RWPE1 (cell line): ENCODE results near the gene ZFYVE9.
"Not testable (repeated sequence)": the region's sequence is repeated elsewhere in the genome, so short reads cannot be mapped to it uniquely, and the experiment has no call there.

Experiments used
- CTCF ChIA-PET: fragments of 350-600 bp; sonication (Branson Sonifier 250); formaldehyde crosslinking; extraction: SDS; loops from one replicate; lab custom pipeline; 2021; lab: Yijun Ruan, JAX
- POLR2A ChIA-PET: fragments of 400-600 bp; formaldehyde crosslinking; extraction: SDS; loops from one replicate; lab custom pipeline; 2020; ENCODE audit warnings: antibody characterized with exemption; ENCODE audit not compliant: low non-redundant PET; lab: Yijun Ruan, JAX
- DNase-seq: peaks from one replicate; pipeline ENCODE4 v3.0.0; 2012; ENCODE audit warnings: low spot score
- H3K27ac ChIP-seq: fragments of 450-650 bp; 2 replicates; pipeline ENCODE4 v1.5.1; 2017
- CTCF ChIP-seq: fragments of 450-650 bp; conservative IDR thresholded peaks from 2 replicates; pipeline ENCODE4 v1.5.1; 2017; ENCODE audit warnings: low read depth, mild to moderate bottlenecking

ZFYVE9 gene

GRCh38 chr1:52158218-52158617, 16.3 kb downstream of the ZFYVE9 start:
- no peak for TF ChIP-seq CTCF
- H3K27ac ChIP-seq = no peak overlapping the region
- no peak for DNase-seq
- ChIA-PET CTCF (no interaction called here), POLR2A (interaction anchor here (0.6 kb wide), 1 partner anchor 25 kb away, joined by 3 read pairs; no protein-coding TSS in a partner anchor)

- ChIA-PET POLR2A (no interaction called here), CTCF (interaction anchor here (0.6 to 0.7 kb wide), 3 partner anchors 15 to 246 kb away, joined by 3 to 4 read pairs (median 4); partner anchors contain the start of genes ORC1 and PRPF38A)
- no peak for TF ChIP-seq CTCF
- H3K27ac ChIP-seq = peak overlapping the region; percentile 27; the same call in 1 of the 2 replicates
- DNase-seq = peak; percentile 61
Observed at GRCh38 chr1:52159033-52159789, 17.3 kb downstream of the ZFYVE9 start.

- DNase-seq = no peak
- H3K27ac ChIP-seq = no peak overlapping the region
- ChIA-PET POLR2A (no interaction called here), CTCF (no interaction called here)
- no peak for TF ChIP-seq CTCF
Observed at GRCh38 chr1:52162947-52163346, 21.1 kb downstream of the ZFYVE9 start.

GRCh38 chr1:52164604-52165003, 22.7 kb downstream of the ZFYVE9 start:
- ChIA-PET POLR2A (no interaction called here), CTCF (interaction anchor here (0.6 kb wide), 1 partner anchor 1760 kb away, joined by 6 read pairs; no protein-coding TSS in a partner anchor)
- no peak for DNase-seq
- no peak for TF ChIP-seq CTCF
- no peak overlapping the region for H3K27ac ChIP-seq

- ChIA-PET CTCF (interaction anchor here (0.6 to 0.7 kb wide), 3 partner anchors 28 to 127 kb away, joined by 3 to 4 read pairs (median 4); no protein-coding TSS in a partner anchor), POLR2A (no interaction called here)
- TF ChIP-seq CTCF = no peak
- no peak for DNase-seq
- no peak overlapping the region for H3K27ac ChIP-seq
Observed at GRCh38 chr1:52166996-52167753, 25.3 kb downstream of the ZFYVE9 start.

GRCh38 chr1:52168373-52169080, 26.6 kb downstream of the ZFYVE9 start:
- TF ChIP-seq CTCF = no peak
- ChIA-PET POLR2A (interaction anchor here (0.7 kb wide), 1 partner anchor 1822 kb away, joined by 4 read pairs; no protein-coding TSS in a partner anchor), CTCF (interaction anchor here (0.6 kb wide), 1 partner anchor 9 kb away, joined by 8 read pairs; no protein-coding TSS in a partner anchor)
- DNase-seq = no peak
- no peak overlapping the region for H3K27ac ChIP-seq

- DNase-seq, POLR2A ChIA-PET, CTCF ChIA-PET, H3K27ac ChIP-seq: not testable (repeated sequence)
Observed at GRCh38 chr1:52171149-52171548, 29.3 kb downstream of the ZFYVE9 start.
